ENCODE measurements around the gene SH3BGRL2.

The SH3BGRL2 gene

GRCh38 chr6:79630883-79631692 lies at the start of gene SH3BGRL2:
Gene SH3BGRL2, plus strand, starts transcription at chr6:79631329. Its CDS starts 133 bp downstream, at chr6:79631462.
- DNase-seq = peak; percentile 5

GRCh38 chr6:79584332-79584731 lies 46.8 kb upstream of the SH3BGRL2 start:
- DNase-seq = no peak

- no peak for DNase-seq
Measured at GRCh38 chr6:79586548-79586947, 44.6 kb upstream of the SH3BGRL2 start.

- no peak for DNase-seq
Measured at GRCh38 chr6:79589701-79590100, 41.4 kb upstream of the SH3BGRL2 start.

GRCh38 chr6:79597155-79597554 lies 34.0 kb upstream of the SH3BGRL2 start:
- no peak for DNase-seq

- DNase-seq = no peak
Measured at GRCh38 chr6:79598012-79598411, 33.1 kb upstream of the SH3BGRL2 start.

GRCh38 chr6:79599725-79600259 lies 31.3 kb upstream of the SH3BGRL2 start:
- no peak for DNase-seq

GRCh38 chr6:79600313-79600712 lies 30.8 kb upstream of the SH3BGRL2 start:
- no peak for DNase-seq

- no peak for DNase-seq
Measured at GRCh38 chr6:79600812-79601609, 30.1 kb upstream of the SH3BGRL2 start.

- DNase-seq = no peak
Measured at GRCh38 chr6:79602859-79603258, 28.3 kb upstream of the SH3BGRL2 start.

GRCh38 chr6:79604583-79605037 lies 26.5 kb upstream of the SH3BGRL2 start:
- no peak for DNase-seq

GRCh38 chr6:79605061-79605460 lies 26.1 kb upstream of the SH3BGRL2 start:
- no peak for DNase-seq

- no peak for DNase-seq
Measured at GRCh38 chr6:79605968-79606764, 25.0 kb upstream of the SH3BGRL2 start.

GRCh38 chr6:79607000-79607399 lies 24.1 kb upstream of the SH3BGRL2 start:
- no peak for DNase-seq

GRCh38 chr6:79608334-79609224 lies 22.6 kb upstream of the SH3BGRL2 start:
- no peak for DNase-seq

- no peak for DNase-seq
Measured at GRCh38 chr6:79609225-79609595, 21.9 kb upstream of the SH3BGRL2 start.

GRCh38 chr6:79610306-79611009 lies 20.7 kb upstream of the SH3BGRL2 start:
- DNase-seq = no peak

- DNase-seq = no peak
Measured at GRCh38 chr6:79612457-79612856, 18.7 kb upstream of the SH3BGRL2 start.

GRCh38 chr6:79612918-79613317 lies 18.2 kb upstream of the SH3BGRL2 start:
- no peak for DNase-seq

- no peak for DNase-seq
Measured at GRCh38 chr6:79613912-79614311, 17.2 kb upstream of the SH3BGRL2 start.

Data from activated naive CD4-positive, alpha-beta T cell treated with Interleukin-2 at 50 U/mL for 16 hours (primary cell).